CD4-positive, alpha-beta T cell treated with Interleukin-17A for 4 hours (primary cell): Measurements from ENCODE around the gene P2RX6.
"Not testable (repeated sequence)": the region's sequence is repeated elsewhere in the genome, so short reads cannot be mapped to it uniquely, and the experiment has no call there.

Experiments used
- DNase-seq: peaks from one replicate; pipeline ENCODE4 v3.0.0-alpha.2; 2020; ENCODE audit warnings: mixed read lengths

P2RX6 gene

DNA sequence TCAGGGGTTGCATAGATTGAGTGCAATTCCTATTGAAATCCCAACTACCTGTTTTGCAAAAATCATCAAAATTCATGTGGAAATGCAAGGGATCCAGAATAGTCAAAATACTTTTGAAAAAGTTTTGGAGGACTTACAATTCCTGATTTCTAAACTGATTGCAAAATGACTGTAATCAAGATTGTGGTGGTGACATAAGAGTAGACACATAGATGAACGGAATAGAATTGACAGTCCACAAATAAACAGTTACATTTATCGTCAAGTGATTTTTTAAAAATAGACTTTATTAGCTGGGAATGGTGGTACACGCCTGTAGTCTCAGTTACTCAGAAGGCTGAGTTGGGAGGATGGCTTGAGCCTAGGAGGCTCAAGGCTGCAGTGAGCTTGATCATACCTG lies 20.0 kb downstream of the P2RX6 start:
- no peak for DNase-seq

DNA sequence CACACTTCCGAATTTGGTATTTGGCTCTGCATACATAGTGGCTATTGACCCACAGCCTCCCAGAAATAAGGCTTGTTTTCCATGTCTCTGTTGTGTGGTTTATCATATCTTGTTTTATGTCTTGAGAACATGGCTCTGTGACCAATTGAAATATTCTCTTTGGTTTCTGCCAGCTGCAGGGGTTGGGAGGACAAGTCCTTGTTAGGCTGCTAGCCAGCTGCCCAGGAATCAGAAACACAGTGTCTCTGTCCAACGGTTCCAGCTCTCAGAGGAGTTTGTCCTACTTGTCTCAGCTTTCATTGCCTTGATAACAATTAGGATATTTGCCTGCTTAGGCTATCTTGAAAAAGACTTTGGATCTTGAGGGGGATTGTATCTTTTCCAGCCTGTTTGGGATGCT lies 23.4 kb downstream of the P2RX6 start:
- DNase-seq, result no peak

DNA sequence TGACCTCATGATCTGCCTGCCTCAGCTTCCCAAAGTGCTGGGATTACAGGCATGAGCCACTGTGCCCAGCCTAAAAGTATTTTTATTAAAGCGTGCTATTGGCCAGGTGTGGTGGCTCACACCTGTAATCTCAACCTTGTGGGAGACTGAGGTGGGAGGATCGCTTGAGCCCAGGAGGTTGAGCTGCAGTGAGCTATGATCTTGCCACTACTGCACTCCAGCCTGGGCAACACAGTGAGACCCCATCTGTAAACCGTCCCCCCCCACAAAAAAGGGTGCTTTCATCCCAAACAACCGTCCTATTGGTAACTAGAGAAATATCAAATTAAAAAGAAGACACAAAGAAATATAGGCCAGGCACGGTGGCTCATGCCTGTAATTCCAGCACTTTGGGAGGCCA lies 24.2 kb downstream of the P2RX6 start:
- DNase-seq, result not testable (repeated sequence)

DNA sequence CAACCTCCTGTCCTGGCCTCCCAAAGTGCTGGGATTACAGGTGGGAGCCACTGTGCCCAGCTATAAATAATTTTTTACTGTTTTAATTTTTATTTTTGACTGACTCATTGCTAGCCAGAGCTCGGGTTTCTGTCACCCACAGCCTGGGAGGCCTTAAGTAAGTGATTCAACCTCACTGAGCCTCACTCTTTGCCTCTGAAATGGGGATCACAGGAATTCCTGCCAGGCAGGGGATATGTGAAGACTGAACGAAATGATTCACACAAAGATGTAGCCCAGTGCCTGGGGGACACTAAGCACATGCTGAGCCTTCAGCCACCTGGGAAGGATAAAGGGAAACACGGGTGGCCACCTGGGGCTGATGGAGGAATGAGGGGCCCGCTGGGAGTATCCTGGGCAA lies 27.0 kb downstream of the P2RX6 start:
- DNase-seq, result no peak

DNA sequence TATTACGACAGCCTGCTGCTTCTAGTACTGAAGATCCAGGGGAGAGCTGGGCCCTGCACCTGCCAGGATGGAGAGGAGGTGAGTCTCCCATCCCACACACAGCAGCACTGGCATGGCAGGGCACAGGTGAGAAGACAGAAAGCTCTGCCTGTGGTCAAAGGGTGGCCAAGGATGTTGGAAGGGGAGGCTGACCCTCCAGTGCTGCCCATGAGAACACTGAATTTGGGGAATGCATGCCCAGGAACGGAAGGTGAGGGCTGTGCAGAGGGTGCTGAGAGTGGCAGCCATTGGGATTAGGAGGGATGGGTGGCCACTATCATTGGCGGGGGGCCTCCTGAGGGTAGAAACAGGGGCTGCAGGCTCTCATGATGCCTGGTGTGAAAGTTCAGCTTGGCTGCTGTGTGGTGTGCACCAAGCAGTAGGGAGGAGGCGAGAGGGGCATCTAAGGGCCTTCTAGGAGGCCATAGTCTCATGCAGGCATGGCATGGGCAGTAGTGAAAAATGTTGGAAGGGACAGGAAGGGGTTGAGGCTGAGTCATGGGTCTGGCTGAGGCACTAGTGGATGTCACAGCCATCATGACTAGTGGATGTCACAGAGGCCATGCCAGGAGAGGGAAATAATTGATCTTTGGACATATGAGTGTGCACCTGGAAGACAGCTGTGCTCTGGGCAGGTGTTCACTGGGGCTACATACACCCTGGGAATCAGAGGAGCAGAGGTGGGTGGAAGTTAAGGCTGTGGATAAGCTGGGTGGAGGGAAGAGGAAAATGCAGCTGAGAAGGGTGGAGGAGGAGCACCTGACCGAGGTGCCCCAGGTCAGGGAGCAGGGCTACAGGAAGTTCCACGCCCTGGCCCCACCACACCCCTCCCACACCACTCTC lies 28.3 kb downstream of the P2RX6 start:
- no peak for DNase-seq

DNA sequence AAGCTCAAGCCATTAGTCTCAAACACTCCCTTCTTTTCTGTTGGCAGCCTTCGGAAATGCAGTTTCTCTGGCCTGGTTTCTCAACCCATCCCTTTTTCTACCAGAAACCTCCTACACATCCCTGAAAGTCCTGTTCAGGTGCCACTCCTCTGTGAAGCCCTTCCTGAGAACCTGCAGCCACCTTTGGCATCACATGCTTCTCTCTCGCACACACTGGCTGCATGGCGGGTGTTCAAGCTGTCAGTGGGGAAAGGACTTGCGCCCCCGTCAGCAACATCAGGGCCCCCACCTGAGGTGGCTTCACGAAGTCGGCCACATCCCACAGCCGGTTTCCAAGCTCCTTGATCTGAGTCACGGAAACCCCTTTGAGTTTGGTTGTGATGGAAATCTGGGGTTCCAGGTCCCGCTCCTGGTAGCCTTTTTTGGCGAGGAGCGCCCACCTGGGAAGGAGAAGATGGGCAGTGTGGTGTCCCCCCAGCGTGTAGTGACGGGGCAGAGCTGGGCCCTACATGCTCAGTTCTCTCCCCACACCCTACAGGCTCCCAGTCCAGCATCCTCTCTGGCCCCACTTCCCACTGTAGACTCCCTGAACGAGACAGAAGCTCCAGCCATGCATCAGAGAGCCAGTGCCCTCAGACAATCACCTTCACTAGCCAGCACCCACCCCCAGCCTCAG lies 29.0 kb downstream of the P2RX6 start:
- DNase-seq, result no peak

DNA sequence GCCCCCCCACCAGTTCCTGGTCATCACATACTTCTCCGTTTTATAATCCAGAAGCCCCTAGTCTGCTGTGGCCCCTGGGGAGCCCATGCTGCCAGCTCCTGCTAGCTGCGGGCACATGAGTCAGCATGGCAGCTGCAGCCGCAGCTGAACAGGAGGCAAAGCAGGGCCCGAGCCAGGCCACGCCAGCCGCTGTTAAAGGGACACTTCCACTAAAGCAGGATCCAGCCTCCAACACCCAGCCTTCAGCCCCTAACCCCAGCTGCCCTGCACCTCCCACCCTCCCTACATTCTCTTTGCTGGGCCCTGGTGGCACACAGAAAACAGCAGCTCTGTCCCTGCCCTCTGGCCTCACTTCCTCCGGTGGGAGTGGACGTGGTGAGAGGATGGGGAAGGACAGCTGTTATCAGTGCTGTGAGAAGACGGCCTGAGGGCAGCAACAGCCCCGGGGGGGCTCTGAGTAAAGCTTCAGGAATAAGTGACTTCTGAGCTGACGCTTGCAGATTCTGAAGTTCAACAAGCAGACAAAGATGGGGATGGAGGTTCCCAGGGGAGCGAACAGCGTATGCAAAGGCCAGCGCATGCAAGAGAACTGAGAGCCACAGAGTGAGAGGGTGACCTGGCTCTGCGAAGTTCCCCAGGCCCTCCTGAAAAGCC lies 30.1 kb downstream of the P2RX6 start:
- DNase-seq, result no peak

DNA sequence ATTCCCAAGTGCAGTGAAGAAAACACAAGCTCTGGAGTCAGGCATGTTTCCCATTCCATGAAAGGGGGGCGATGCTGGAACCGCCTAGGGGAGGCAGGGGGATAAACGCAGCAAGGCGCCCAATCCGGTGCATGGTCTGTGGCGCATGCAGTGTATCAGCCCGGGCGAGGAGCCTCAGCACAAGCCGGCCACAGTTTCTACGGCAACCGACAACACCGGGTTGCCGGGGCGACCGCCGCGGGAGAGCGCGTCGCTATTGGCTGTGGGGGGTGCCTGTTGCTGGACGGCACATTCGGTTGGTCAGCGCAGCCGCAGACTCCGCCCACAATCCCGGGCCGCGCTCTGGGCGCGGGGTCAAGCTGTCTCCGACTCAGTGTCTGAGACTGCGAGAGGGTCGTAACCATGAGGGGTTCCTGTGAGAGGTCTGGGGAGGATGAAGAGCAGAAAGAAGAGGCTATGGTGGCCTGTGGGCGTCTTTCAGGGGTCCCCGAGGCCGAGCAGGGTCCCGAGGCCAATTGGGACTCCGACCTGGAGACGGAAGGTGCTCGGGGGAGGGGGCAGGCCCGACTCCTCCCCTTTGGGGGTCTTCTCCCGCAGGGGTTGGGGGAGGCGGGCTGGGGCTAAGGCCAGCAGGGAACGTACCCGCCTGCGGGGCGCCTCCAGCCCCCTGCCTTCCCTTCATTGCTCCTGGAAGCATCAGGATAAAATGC lies 30.8 kb downstream of the P2RX6 start, which contains the start of gene LRRC74B:
TSS of gene LRRC74B (plus strand) at position 362 of the 710 bp plus-strand sequence. CDS start at position 403, 41 bp downstream.
- DNase-seq, result peak; percentile 74

DNA sequence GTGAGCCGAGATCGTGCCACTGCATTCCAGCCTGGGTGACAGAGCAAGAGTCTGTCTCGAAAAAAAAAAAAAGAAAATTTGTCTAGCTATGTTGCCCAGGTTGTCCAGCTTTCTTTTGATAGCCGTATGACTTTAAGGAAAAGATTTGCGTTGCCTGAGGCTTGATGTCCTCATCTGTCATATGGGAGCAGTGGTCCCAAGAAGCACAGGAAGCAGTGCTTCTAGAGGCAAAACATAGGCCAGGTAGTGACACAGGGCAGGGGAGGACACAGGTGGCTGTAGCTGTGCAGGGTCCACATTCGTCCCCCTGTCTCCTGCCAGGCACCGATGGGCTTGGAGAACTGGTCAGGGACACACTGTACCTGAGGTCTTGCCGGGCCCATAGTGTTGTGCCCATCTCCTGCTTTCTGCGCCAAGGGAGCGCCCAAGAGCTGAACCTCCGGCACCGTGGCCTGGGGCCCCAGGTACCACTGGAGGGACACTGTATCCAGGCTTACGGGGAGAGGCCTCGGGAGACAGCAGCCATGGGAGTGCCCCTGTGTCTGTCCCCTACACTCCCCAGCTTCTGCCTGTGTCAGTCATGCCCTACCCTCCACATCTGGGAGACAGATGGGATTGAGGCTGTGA lies 32.2 kb downstream of the P2RX6 start:
- no peak for DNase-seq

DNA sequence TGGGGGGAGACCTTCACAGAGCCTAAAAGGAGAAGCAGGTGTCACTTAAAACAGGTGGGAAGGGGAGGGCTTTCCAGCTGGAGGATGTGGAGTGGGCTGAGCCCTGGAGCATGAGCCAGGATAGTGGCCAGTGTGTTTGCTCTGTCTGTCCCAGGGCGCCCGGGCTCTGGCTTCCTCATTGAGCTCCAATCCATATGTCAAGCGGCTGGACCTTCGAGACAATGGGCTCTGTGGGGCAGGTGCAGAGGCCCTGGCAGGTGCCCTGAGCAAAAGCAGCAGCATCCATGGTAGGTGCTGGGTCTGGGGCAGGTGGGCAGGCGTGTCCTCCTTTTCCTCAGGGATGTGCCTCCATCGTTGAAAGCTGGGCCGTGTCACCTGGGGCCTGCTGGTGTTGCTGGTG lies 32.8 kb downstream of the P2RX6 start:
- DNase-seq, result no peak

DNA sequence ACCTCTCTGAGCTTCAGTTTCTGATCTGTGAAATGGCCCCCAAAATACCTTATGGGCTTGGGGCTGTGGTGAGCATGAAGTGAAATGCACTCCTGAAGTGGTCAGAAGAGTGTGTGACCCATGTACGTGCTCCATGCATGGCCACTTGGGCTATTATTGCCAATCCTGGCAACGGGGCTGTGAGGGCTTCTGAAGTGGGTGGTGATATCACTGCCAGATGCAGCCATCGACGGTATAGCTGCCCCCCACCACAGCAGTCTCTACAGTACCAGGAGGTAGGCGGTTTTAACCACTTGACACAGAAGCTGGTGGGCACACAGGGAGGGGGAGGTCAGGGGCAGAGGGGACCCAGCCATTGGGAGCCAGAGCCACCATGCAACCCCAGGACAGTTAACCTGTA lies 33.5 kb downstream of the P2RX6 start:
- DNase-seq, result not testable (repeated sequence)

DNA sequence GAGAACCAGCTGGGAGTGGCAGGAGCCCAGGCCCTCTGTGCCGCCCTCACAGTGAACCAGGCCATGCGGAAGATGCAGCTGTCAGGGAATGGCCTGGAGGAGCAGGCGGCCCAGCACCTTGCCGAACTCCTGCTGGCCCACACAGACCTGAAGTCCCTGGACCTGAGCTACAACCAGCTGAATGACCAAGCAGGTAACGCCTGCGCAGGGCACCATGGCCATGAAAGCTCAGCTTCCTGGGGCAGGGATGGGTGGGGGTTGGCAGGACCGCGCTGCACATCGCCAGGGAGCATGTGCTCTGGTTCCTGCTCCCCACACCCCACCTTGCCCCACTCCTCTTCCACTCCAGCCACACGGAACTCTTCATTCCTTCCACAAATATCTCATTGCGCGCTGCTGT lies 34.0 kb downstream of the P2RX6 start:
- not testable (repeated sequence) for DNase-seq

DNA sequence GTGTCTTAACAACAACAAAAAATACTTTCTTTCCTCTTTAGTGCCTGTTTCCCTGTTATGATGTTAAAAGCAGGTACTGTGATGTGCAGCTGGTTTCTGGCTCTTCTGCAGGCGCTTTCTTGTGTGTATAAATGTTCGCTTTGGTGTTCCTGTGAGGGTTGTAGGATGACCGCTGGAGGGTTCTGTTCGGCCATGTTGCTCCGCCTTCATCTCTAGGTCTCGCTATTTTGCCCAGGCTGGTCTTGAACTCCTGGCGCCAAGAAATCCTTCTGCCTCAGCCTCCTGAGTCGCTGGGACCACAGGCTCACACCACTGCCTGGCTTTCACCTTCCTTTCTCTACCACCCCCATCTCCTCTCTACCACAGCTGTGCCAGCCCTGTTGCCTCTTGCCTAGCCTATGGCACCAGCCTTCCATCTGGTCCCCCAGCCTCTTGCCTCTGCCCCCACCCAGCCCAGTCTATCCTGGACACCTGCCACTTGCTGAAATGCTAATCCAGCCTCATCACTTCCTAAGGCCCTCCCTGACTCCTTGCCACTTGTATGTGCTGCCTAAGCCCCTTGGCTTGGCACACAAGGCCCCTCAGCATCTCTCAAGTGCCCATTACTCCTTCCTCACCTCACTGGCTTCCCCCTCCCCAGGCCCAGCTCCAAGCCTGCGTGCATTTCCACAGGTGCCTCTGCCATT lies 36.3 kb downstream of the P2RX6 start:
- no peak for DNase-seq

DNA sequence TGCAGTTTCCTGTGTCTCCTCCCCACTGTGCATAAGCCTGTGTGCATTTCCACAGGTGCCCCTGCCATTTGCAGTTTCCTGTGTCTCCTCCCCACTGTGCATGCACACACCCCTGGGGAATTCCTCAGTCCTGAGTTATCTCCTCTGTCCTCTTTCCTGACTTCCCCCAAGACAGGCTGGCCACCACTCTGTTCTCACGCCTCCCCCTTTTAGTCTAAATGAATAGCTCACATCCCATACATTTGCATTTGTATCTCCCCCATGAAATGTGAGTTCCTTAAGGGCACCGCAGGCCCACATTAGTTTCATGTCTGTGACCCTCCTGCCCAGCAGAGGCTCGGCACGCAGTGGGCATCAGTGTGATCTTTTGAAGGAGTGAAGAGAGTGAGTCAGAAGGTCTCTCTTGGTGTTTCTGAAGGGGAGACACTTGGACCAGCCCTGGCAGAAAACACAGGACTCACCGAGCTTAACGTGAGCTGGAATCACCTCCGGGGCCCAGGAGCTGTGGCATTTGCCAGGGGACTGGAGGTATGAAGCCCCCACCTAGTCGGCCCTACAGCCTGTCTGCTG lies 37.0 kb downstream of the P2RX6 start:
- no peak for DNase-seq

DNA sequence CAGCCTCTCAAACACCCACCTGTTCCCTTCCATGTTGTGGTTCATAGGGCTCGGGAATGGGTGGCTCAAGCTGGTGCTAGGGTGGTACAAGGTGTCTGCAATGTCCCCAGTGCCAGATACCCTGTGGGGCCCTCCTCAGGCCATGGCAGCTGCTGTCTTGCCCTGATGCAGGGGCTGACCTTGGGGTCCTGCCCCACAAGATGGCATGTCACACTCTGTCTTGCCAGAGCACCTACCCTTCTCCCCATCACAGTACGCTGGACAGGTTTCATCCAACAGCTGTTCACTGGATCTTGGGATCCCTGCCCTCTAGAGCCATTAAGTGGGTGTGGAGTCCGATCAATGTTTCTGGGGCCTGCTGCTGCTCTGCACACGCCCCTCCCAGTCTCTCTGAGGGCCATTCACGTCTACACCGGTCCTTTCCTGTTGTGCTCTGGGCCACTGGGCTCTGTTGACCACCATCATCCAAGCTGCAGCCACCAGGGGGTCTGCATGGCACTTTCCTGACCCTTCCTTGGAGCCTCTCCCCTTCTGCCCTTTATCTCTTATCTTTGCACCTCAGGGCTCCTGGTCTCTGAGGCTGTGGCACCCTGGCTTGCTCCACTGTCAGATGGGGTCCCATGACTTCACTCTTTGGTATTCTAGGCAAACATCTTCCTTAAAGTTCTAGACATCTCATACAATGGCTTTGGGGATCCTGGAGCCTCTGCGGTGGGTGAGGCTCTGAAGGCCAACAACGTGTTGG lies 37.9 kb downstream of the P2RX6 start:
- DNase-seq, result no peak

DNA sequence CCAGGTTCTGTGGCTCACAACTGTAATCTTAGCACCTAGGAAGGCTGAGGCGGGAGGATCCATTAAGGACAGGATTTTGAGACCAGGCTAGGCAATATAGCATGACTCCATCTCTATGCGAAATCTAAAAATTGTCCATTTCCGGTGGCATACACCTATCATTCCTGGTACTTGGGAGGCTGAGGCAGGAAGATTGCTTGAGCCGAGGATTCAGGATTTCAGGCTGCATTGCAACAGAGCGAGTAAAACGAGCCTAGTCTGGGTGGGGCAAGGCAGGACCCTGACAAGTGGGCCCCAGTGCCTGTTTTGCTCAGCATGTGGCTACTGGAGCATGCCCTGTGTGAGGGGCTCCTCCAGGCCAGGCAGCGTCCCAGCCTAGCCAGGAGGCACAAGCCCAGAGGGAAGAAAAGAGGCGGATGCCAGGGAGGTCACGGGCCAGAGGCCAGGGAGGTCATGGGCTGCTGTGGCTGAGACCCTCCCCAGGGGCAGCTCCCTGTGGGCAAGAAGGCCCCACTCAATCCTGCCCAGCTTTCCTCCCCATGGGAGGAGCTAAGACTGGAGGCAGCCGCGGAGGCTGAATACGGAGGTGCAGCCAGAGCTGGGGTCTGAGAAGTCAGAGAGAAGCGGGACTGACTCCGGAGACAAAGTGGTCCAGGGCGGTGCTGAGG lies 39.2 kb downstream of the P2RX6 start:
- DNase-seq, result no peak

DNA sequence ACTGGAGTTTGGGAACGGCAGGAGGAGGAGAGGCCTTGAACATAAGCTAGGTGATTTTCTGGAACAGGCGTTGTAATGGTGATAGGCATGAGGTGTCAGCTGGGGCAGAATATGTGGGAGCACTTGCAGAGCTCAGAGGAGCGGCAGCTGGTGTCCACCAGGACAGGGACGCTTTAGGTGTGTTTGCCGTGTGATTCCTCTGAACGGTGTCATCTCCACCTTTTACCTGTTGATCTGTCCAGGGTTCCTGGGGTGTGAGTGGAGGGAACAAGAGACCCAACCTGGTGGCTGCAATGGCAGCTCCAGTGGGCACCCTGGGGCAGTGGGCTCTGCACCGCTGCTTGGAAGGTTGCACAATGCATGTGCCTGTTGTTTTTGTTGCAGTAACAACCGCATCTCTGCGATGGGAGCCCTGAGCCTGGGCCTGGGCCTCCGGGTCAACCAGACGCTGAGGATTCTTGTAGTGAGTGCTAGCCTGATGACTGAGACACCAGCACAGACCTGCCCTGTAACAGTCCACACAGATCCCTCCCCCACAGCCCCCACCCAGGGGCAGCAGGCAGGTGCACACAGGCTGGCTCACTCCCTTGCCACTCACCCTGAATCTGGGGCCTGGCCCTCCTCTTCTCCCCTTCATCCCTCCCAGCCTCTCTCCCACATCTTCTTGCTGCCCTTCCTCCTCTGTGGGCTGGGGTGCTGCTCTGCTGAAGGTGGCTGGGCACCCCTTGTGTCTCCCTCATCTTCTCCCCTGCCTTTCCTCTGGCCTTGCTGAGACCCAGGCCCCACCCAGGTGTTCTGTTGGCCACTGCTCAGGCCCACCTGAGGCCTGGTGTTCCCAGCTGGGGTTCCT lies 40.0 kb downstream of the P2RX6 start:
- DNase-seq, result no peak

DNA sequence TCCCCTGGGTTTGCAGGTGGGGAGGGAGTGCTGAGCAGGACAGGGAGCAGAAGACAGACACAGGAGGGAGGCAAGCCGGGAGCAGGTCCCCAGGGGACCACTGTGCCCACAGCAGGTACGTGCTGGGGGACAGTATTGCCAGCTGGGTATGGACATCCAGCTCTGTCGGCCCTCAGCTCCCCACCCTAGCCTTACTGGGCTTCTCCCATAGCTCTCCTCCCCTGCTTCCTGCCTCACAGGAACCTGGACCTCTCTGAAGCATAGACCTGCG lies 40.5 kb downstream of the P2RX6 start:
- DNase-seq, result peak; percentile 6

DNA sequence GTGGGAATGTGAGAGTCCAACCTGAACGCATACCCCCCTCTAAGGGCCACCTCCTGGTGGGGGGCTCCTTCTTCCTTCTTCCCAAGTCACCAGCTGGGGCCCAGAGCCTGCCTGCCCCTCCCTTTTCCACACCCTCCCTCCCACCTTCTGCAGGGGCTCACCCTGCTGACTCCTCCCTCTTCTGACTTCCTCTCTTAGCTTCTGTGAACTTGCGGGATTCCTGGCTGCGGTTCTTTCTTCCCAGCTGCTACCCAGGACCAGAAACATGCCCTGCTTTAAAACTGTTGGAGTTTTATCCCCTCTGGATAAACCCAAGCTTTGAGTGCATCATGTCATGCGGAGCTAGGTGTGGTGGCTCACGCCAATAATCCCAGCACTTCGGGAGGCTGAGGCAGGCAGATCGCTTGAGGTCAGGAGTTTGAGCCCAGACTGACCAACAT lies 40.9 kb downstream of the P2RX6 start:
- peak; percentile 21 for DNase-seq
